Omental fat pad (tissue), 4 donors: ENCODE data around the gene GALNT14. TPM values are rescaled to one million over a fixed set of nuclear protein-coding genes. Genes with fewer than 3 reads are reported as not detected.

ENCODE experiments used
- ATAC-seq: fragments of 150-250 bp; one replicate; pipeline ENCODE4 v1.9.1; 2016; ENCODE audit warnings: mild to moderate bottlenecking, moderate library complexity; ENCODE audit not compliant: low FRiP score
- DNase-seq: peaks from one replicate; pipeline ENCODE4 v3.0.0-alpha.2; 2019; ENCODE audit warnings: low spot score
- total RNA-seq, 4 donors: library from RNA; depleted of rRNA; stranded (reverse); fragments of >200 nt; gene quantifications; one replicate each; pipeline ENCODE4 v1.1.0, GENCODE V29; 2016
- TF ChIP-seq, protein P1 (sequence below), 3 donors: fragments of 450-650 bp; IDR thresholded peaks; one replicate each; pipeline ENCODE4 v1.5.1; 2016 to 2017; ENCODE audit warnings: antibody characterized with exemption in 3 of 3, mild to moderate bottlenecking in 3 of 3, moderate library complexity in 2 of 3

GALNT14 gene
- total RNA-seq, 4 donors from 2014 or later = 0.65 to 2.6 (median 2.0) TPM

DNA sequence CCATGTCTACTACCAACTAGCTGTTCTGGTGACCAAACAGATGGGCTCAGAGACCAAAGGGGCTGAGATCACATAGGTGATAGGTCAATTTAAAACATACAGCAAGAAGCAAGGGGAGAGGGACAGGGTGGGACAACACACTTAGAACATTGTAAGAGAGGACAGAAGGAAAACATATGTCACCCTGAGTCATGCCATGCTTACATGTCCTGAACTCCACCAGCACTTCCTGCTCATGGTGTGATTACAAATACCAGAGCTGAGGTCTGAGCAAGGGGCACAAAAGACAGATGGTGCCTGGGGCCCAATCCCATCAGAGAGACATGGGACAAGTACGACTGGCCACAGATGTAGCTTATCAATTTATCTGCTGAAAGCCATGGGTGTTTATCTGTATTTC is 28.7 kb upstream of the GALNT14 start:
- DNase-seq (no peak), ATAC-seq (no peak)
- TF ChIP-seq, protein P1, sequence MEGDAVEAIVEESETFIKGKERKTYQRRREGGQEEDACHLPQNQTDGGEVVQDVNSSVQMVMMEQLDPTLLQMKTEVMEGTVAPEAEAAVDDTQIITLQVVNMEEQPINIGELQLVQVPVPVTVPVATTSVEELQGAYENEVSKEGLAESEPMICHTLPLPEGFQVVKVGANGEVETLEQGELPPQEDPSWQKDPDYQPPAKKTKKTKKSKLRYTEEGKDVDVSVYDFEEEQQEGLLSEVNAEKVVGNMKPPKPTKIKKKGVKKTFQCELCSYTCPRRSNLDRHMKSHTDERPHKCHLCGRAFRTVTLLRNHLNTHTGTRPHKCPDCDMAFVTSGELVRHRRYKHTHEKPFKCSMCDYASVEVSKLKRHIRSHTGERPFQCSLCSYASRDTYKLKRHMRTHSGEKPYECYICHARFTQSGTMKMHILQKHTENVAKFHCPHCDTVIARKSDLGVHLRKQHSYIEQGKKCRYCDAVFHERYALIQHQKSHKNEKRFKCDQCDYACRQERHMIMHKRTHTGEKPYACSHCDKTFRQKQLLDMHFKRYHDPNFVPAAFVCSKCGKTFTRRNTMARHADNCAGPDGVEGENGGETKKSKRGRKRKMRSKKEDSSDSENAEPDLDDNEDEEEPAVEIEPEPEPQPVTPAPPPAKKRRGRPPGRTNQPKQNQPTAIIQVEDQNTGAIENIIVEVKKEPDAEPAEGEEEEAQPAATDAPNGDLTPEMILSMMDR (IDR thresholded peaks at IDR 0.05) = no peak

DNA sequence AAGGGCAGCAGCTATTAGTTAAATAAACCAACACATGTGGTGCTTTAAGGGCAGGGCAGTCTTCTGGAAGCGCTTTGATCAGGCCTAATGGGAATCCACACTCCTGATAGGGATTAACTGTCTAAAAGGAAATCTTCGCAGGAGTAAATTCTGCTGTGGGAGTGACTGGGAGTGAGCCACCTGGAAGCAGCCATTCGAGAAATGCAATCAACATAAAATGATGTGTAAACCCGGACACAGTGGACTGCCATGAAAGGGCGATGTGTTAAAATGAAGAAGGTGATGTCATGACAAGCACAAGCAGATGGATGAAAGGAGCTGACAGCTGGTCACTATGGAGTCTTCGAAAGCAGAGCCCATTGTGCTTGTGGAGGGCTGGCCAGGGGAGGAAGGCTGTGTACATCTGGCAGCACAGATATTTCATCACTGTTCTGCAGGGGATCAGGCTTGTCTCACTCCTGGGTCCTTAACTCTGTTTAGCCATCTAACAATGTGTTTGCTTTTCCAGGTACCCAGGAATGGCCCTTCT is 24.8 kb upstream of the GALNT14 start:
- TF ChIP-seq, protein P1 (IDR thresholded peaks at IDR 0.05) = no peak
- ATAC-seq = no peak

DNA sequence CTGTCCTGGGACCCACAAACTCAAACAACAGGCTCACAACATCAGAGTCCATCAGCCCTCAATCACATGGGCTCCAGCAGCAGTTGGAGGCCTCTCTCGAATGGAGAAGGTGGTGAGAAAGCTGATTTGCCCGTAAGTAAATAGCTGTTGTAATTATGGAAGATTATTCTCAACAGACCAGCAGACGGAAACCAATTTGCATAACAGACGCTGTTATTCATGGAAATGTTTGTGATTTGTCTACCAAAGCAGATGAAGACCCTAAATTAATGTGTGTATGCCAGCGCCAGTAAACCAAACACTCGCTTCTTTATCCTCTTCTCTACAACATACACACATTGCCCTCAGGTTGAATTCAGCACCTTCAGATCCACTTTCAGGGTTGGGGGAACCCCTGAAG is 23.4 kb upstream of the GALNT14 start:
- DNase-seq (no peak), ATAC-seq (no peak)
- TF ChIP-seq, protein P1 (IDR thresholded peaks at IDR 0.05) = no peak

More for the DNA sequence above, 24.8 kb upstream of the GALNT14 start:
- DNase-seq = no peak

DNA sequence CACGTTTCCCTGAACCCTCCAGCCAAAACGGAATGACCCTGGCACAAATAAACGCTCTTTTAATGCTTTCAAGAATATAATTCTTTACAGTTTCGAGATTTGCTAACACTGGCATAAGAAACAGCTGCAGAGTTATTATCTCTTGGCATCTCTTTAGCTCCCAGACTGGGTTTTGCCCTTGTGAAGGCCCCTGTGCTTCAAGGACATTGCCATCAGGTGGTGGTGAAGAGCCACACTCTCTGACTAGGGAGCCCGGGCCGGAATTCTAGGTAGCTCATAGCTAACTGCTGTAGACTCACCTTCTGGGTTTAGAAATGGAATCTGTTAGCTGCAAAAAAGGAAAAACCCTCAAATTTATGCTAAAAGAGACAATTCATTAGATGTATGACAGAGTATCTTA is 13.3 kb upstream of the GALNT14 start:
- DNase-seq (no peak), ATAC-seq (no peak)
- TF ChIP-seq, protein P1 (IDR thresholded peaks at IDR 0.05) = no peak

DNA sequence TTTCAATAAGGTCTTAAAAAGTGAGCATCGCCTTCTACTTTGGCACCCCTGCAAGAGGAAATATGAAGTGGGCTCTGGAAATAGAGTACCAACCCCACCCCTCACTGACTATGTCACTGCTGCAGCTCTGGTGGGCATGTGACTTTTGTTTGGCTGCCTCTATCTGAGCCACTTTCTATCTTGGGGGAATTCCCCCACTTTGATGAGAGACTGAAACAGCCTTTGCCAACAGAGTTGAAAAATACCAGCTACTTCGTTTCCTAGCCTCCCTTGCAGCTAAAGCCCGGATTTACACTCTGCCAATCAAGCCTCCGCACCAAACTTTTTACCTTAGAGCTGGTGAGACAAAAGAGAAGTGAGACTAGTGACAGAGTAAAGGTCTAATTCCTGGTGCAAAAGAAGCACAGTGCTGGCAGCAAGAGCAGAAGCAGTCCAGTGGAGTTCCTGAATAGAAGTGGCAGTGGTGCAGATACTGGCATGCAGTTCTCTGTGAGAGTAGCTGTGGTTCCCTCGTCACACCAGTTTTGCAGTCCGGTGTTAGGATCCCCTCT is 12.0 kb upstream of the GALNT14 start:
- TF ChIP-seq, protein P1 (IDR thresholded peaks at IDR 0.05) = no peak
- DNase-seq (no peak), ATAC-seq (no peak)

DNA sequence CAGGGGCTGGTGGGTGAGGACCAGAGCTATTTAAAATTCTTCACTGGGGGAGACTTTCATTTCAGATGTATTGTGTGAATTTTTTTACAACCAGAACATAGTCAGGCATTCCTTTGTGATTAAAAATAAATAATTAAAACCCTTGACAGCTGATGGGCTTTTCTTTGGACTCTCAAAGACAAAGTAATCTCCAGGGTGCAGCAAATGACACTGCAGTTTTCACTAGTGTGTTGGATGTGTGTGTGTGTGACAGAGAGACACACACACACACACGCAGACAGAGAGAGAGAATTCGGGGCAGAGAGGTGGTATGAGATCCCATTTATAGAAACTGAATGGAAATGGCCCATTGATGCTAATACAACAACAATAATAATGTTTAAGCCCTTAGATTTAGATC is 10.3 kb upstream of the GALNT14 start:
- TF ChIP-seq, protein P1 (IDR thresholded peaks at IDR 0.05) = no peak
- ATAC-seq (no peak), DNase-seq (no peak)

DNA sequence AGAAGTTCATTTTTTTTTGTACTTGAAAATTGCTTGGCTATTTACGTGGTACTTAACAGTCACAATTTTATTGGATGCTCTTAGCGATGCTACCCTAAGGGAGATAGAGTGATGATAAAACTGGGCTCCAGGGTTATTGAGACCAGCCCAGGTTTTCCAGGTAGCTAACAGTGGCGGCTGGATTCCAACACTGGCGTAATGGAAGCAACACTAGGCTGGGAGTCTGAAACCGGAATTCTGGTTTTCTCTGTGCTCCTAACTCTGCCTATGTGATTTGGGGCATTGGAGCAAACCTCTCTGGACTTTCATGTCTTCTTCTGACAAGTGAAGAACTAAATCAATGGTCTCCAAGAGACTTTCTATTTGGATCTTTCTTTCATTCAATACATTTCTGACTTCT is 9.4 kb upstream of the GALNT14 start:
- no peak for ATAC-seq
- no peak for DNase-seq
- TF ChIP-seq, protein P1 (IDR thresholded peaks at IDR 0.05) = no peak
